NCI-H1694 treated with DMSO at 0.1 percent for 48 hours (cell line): Measurements from ENCODE around the gene NLRP5.
A peak's percentile ranks its signal among the peaks of the same experiment; 100 is the strongest.
"Not testable (repeated sequence)": the region's sequence is repeated elsewhere in the genome, so short reads cannot be mapped to it uniquely, and the experiment has no call there.

Experiments used
- DNase-seq: peaks from one replicate; lab custom pipeline; 2025; lab: John Stamatoyannopoulos, UW

The NLRP5 gene

GRCh38 chr19:55986487-55986886 is at the start of gene NLRP5:
Gene NLRP5, plus strand, starts transcription at chr19:55986775.
- no peak for DNase-seq

GRCh38 chr19:55939206-55939605 is 47.4 kb upstream of the NLRP5 start:
- DNase-seq: no peak

GRCh38 chr19:55940306-55940705 is 46.3 kb upstream of the NLRP5 start:
- no peak for DNase-seq

GRCh38 chr19:55947532-55947931 is 39.0 kb upstream of the NLRP5 start, which contains the start of gene NLRP8:
Gene NLRP8, plus strand, starts transcription at chr19:55947832.
- no peak for DNase-seq

GRCh38 chr19:55950566-55950965 is 36.0 kb upstream of the NLRP5 start:
- not testable (repeated sequence) for DNase-seq

- DNase-seq: no peak
Measured at GRCh38 chr19:55956431-55956830, 30.1 kb upstream of the NLRP5 start.

GRCh38 chr19:55958356-55958755 is 28.2 kb upstream of the NLRP5 start:
- DNase-seq: no peak

GRCh38 chr19:55959996-55960675 is 26.4 kb upstream of the NLRP5 start:
- DNase-seq: no peak

- no peak for DNase-seq
Measured at GRCh38 chr19:55962186-55962585, 24.4 kb upstream of the NLRP5 start.

GRCh38 chr19:55973982-55974381 is 12.6 kb upstream of the NLRP5 start:
- no peak for DNase-seq

GRCh38 chr19:55980415-55980814 is 6.2 kb upstream of the NLRP5 start:
- no peak for DNase-seq

- no peak for DNase-seq
Measured at GRCh38 chr19:55985254-55985653, 1.3 kb upstream of the NLRP5 start.

- no peak for DNase-seq
Measured at GRCh38 chr19:55990831-55991230, 4.3 kb downstream of the NLRP5 start.

- DNase-seq: no peak
Measured at GRCh38 chr19:55993492-55993891, 6.9 kb downstream of the NLRP5 start.

GRCh38 chr19:56014765-56015164 is 28.2 kb downstream of the NLRP5 start:
- no peak for DNase-seq

GRCh38 chr19:56015756-56016155 is 29.2 kb downstream of the NLRP5 start:
- DNase-seq: no peak

GRCh38 chr19:56019325-56019724 is 32.8 kb downstream of the NLRP5 start:
- DNase-seq: not testable (repeated sequence)

GRCh38 chr19:56020355-56020975 is 33.9 kb downstream of the NLRP5 start:
- not testable (repeated sequence) for DNase-seq

GRCh38 chr19:56026769-56027168 is 40.2 kb downstream of the NLRP5 start:
- DNase-seq: no peak

- DNase-seq: no peak
Measured at GRCh38 chr19:56053596-56053995, 67.0 kb downstream of the NLRP5 start.

- peak; percentile 24 for DNase-seq
Measured at GRCh38 chr19:56066152-56067023, 79.8 kb downstream of the NLRP5 start.

GRCh38 chr19:56069642-56070041 is 83.1 kb downstream of the NLRP5 start:
- no peak for DNase-seq

GRCh38 chr19:56071151-56071550 is 84.6 kb downstream of the NLRP5 start:
- no peak for DNase-seq
